Measurements from ENCODE around the gene SMIM38.

The SMIM38 gene

DNA sequence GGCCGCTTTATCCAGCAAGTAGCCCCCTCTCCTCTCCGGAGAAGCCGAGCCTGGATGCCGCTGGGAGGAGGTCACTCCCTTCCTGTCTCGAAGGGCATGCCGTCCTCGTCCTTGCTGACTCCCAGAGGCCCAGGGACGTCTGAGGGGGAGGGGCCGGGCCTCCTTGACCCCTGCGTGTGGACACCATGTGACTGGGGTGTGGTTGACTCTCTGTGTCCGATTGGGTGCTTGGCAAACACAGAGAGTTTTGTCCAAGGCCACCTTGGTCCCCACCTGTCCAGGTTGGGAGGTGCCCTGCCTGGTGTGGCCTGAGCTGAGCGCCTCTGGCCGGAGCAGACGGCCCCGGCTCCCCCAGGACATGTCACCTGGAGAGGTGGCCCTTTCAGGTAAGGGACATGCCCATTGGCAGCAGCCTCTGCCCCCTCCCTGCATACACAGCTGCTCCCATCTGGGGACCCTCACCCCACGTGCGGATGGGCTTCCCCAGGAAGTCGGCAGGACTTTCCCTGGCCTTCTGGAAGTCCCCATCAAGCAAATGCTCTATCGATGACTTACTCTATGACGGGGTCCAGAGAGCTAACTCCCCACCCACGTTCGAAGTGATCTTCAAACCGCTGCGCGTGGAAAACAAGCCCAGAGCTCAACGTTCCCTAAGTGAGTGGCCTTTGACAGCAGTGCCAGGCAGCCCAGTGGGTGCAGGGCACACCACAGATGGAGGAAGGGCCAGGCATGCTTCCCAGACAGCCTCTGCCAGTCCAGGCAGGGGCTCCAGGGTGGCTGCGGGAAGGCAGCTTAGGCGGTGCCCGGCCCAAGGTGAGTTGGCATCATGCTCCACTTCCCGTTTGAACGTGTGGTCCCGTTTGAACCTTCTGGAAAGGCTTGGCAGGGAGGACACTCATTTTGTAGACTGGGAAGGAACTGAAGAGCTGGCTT is at the start of gene SMIM38:
Gene SMIM38, plus strand, starts transcription at position 634 of the 933 bp plus-strand sequence. CDS start 1,912 bp downstream, outside the sequence.
- H3K36me3 ChIP-seq, result no peaks in the 10 kb centered on the region
- H3K9me3 ChIP-seq, result no peaks in the 10 kb centered on the region
- TF ChIP-seq, protein P1, sequence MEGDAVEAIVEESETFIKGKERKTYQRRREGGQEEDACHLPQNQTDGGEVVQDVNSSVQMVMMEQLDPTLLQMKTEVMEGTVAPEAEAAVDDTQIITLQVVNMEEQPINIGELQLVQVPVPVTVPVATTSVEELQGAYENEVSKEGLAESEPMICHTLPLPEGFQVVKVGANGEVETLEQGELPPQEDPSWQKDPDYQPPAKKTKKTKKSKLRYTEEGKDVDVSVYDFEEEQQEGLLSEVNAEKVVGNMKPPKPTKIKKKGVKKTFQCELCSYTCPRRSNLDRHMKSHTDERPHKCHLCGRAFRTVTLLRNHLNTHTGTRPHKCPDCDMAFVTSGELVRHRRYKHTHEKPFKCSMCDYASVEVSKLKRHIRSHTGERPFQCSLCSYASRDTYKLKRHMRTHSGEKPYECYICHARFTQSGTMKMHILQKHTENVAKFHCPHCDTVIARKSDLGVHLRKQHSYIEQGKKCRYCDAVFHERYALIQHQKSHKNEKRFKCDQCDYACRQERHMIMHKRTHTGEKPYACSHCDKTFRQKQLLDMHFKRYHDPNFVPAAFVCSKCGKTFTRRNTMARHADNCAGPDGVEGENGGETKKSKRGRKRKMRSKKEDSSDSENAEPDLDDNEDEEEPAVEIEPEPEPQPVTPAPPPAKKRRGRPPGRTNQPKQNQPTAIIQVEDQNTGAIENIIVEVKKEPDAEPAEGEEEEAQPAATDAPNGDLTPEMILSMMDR (IDR thresholded peaks at IDR 0.05), result no peak
- H3K27ac ChIP-seq, result no peak within 1 kb of the TSS
- peaks cover 26% of the 10 kb centered on the region for H3K27me3 ChIP-seq
- H3K4me1 ChIP-seq (ENCODE audit: control insufficient read depth in 1 of 2, insufficient read depth in 1 of 2, low read depth in 1 of 2, low read length in 1 of 2), result no peaks in the 10 kb centered on the region
- no peak within 1 kb of the TSS for H3K4me3 ChIP-seq (ENCODE audit: low read depth in 1 of 2, low read length in 1 of 2)

DNA sequence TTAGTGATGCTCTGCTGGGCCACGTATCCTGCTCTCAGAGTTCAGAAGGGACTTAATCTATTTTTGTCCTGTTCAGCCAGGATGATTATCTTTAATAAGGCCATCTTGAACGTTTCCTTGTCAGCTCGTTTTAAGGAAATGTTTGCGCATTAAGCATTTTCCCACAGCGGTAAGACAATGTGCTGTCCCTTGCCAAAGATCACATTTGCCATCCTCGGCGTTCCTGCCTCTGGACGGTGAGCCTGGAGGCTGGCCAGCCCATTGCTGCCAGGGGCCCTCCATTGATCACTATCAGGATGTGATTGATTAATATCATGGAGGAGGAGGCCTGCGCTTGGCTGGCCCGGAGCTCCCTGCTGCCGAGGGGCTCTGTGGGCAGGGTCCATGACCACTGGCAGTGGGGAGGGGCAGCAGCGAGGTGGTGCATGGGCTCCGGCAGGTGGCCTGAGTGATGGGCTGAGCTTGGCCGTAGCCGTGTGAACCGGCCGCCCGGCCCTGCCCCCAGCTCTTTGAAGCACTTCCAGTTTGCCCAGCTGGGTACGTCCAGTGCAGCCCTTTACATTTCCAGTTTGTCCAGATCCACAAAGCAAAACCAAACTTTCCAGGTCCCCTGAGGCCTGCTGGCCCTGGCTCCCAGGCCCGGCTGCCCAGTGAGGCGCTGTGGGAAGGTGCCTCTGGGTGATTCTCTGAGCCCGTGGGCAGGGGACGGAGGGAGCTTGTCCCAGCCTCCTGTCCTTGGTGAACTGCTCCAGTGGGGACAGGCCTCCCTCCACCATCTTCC is 49.5 kb upstream of the SMIM38 start:
- Histone ChIP-seq H3K4me1 (ENCODE audit: control insufficient read depth in 1 of 2, insufficient read depth in 1 of 2, low read depth in 1 of 2, low read length in 1 of 2) (no peaks in the 10 kb centered on the region), H3K27me3 (peaks cover 27% of the 10 kb centered on the region), H3K9me3 (no peaks in the 10 kb centered on the region), H3K36me3 (no peaks in the 10 kb centered on the region), H3K4me3 (ENCODE audit: low read depth in 1 of 2, low read length in 1 of 2) (no peak overlapping the region), H3K27ac (no peak overlapping the region)
- TF ChIP-seq, protein P1 (IDR thresholded peaks at IDR 0.05), result no peak

DNA sequence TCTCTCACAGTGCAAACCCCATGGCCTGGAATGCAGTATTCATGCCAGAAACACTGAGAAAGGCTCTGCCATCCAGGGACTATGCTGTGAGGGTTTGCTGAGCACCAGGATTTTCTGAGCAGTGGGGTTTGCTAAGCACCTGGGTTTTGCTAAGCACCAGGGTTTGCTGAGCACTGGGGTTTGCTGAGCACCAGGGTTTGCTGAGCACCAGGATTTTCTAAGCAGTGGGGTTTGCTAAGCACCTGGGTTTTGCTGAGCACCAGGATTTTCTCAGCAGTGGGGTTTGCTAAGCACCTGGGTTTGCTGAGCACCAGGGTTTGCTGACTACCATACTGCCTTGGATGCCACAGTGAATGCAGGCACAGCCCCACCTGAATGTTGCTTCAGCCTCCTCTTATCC is 48.3 kb upstream of the SMIM38 start:
- Histone ChIP-seq H3K4me3 (ENCODE audit: low read depth in 1 of 2, low read length in 1 of 2) (no peak overlapping the region), H3K36me3 (no peaks in the 10 kb centered on the region)
- TF ChIP-seq, protein P1 (IDR thresholded peaks at IDR 0.05), result no peak

GRCh38 chr11:69108030-69108429 is 47.7 kb upstream of the SMIM38 start:
- no peaks in the 10 kb centered on the region for H3K4me1 ChIP-seq (ENCODE audit: control insufficient read depth in 1 of 2, insufficient read depth in 1 of 2, low read depth in 1 of 2, low read length in 1 of 2)
- no peaks in the 10 kb centered on the region for H3K9me3 ChIP-seq
- H3K27ac ChIP-seq, result no peak overlapping the region
- H3K4me3 ChIP-seq (ENCODE audit: low read depth in 1 of 2, low read length in 1 of 2), result no peak overlapping the region
- peaks cover 11% of the 10 kb centered on the region for H3K27me3 ChIP-seq
- TF ChIP-seq, protein P1 (IDR thresholded peaks at IDR 0.05), result no peak
- H3K36me3 ChIP-seq, result no peaks in the 10 kb centered on the region

More for the DNA sequence above, 48.3 kb upstream of the SMIM38 start:
- peaks cover 17% of the 10 kb centered on the region for H3K27me3 ChIP-seq
- no peaks in the 10 kb centered on the region for H3K4me1 ChIP-seq (ENCODE audit: control insufficient read depth in 1 of 2, insufficient read depth in 1 of 2, low read depth in 1 of 2, low read length in 1 of 2)
- no peak overlapping the region for H3K27ac ChIP-seq
- H3K9me3 ChIP-seq, result no peaks in the 10 kb centered on the region

- TF ChIP-seq, protein P1 (IDR thresholded peaks at IDR 0.05), result no peak
- Histone ChIP-seq H3K4me1 (ENCODE audit: control insufficient read depth in 1 of 2, insufficient read depth in 1 of 2, low read depth in 1 of 2, low read length in 1 of 2) (no peaks in the 10 kb centered on the region), H3K4me3 (ENCODE audit: low read depth in 1 of 2, low read length in 1 of 2) (no peak overlapping the region), H3K27ac (no peak overlapping the region), H3K36me3 (no peaks in the 10 kb centered on the region), H3K27me3 (peaks cover 5% of the 10 kb centered on the region), H3K9me3 (no peaks in the 10 kb centered on the region)
Observed at GRCh38 chr11:69108559-69108958, 47.2 kb upstream of the SMIM38 start.
